ENCODE measurements around the gene PTGIS. TPM values are rescaled to one million over a fixed set of nuclear protein-coding genes. Genes with fewer than 3 reads are reported as not detected.
"Not testable (repeated sequence)": the region's sequence is repeated elsewhere in the genome, so short reads cannot be mapped to it uniquely, and the experiment has no call there.

The PTGIS gene
- 4.9 and 10.9 TPM in 2 replicates for polyA plus RNA-seq (2014; cell fraction: cytosol; rRNA removed)
- 3.0 and 5.4 TPM in 2 replicates for polyA plus RNA-seq (2014; cell fraction: nucleus; rRNA removed)

DNA sequence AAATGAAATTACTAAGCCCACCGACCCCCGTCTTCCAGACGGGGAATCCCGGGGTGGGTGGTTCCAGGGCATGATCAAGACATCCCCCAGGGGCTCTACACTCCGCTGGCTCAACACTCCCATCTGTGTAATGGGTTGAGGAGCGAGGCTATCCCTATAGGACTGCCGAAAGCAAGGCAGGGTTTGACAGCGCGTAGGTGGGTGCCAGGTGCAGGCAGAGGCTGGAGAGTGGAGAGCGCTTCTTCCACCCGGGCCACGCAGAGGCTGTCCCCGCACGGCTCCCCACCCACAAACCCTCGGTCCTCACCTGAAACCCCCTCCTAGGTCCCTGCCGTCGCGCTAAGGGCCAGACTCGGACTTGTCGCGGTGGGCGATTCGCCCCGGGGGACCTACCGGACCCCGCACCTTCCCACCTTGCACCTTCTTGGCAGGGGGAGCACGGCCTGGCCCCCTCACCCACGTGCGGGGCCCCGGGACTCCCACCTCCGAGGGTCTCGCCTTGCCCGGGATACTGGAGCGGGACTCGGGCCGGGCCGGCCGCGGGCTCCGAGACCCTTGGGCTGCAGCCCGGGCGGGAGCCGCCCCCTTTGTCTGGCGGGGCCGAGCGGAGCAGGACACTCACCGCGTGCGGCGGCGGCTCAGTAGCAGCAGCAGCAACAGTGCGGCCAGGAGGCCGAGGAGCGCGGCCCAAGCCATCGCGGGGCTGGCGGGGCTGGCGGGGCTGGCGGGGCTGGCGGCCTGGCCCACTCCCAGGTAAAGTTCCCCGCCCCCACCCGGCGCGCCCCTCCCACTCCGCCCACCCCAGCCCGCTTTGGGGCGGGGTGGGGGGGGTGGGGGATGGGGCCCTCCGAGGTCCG is at the start of gene PTGIS:
Gene PTGIS (minus strand): TSS at position 717 of the 857 bp plus-strand sequence. CDS start 21 bp downstream, at position 696.
- peak; percentile 57 for DNase-seq (ENCODE audit: low spot score)

DNA sequence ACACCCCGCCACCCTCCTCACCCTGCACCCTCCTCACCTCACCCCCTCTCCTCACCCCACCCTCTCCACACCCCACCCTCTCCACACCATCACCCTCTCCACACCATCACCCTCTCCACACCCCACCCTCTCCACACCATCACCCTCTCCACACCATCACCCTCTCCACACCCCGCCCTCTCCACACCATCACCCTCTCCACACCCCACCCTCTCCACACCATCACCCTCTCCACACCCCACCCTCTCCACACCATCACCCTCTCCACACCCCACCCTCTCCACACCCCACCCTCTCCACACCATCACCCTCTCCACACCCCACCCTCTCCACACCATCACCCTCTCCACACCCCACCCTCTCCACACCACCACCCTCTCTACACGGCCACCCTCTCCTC is 49.5 kb upstream of the PTGIS start:
- DNase-seq (ENCODE audit: low spot score): not testable (repeated sequence)

DNA sequence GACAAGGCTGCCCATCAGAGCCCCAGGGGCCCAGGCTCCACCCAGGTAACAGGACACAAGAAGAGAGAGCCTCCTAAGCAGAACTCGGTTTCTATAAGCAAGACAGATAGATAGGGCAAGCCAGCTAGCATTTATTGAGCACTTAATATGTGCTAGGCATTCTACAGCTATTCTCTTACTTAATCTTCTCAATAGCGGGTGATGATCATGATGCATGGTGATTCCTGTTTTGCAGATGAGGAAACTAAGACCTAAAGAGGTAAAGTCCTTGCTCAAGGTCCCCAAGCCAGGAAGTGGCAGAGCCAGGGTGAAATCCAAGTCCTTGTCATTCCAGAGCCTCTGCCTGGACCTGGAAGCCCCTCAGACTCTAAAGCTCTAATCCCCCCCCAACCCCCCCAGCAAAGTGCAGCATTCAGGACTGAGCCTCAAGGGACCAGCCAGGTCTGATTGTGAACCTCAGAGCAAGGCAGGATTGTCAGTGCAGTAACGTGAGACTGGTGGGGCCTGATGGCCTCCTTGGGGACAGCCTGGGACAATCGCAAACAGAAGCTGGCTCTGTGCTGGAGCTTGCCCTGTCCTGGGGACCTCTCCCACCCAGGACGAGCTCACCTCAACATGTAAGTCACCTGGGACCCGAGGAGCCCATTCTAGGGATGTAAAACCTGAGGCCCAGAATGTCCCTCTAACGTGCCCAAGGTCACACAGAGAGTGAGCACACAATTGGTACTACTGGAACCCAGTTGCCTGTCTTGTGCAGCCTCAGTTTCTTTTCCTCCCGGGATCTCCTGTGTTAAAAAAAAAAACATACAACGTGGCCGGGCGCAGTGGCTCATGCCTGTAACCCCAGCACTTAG is 48.4 kb upstream of the PTGIS start:
- no peak for DNase-seq (ENCODE audit: low spot score)

DNA sequence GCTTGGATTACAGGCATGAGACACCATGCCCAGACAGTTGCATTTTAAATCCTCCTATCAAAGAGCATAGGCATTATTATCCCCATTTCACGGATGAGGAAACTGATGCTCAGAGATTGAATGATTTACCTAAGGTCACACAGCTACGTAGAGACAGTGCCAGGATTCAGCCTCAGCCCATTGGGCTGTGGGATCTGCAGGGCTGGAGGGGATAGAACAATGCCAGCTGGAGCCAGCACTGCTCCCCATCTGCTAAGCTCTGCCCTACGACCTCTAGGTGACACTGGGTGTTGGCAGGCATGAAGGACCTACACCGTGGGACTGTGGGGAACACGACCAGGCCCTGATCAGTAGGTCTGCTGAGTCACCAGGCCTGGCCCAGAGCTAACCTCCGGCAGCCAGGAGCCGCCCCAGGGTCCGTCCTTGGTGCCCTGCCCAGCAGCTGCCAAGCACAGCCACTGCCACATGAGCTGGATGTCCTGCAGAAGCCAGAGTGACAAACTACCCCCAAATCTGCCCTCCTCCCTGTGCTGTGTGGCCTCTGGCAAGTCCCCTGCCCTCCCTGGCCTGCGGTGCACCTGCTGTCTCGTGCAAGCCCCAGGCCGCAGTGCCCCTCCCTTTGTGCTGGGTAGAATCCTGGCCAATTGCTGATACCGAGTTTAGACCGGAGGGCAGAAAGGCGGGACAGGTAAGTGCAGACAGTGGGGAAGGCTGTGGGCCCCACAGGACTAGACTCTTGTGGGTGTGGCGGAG is 47.6 kb upstream of the PTGIS start:
- no peak for DNase-seq (ENCODE audit: low spot score)

DNA sequence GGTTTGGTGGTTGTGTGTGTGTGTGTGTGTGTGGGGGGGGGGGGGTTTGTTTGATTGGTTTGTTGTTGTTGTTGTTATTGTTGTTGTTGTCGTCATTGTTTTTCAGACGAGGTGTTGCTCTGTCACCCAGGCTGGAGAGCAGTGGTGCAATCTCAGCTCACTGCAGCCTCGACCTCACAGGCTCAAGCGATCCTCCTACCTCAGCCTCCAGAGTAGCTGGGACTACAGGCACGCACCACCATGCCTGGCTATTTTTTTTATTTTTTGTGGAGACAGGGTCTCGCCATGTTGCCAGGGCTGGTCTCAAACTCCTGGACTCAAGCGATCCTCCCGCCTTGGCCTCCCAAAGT is 47.1 kb upstream of the PTGIS start:
- DNase-seq (ENCODE audit: low spot score): not testable (repeated sequence)

DNA sequence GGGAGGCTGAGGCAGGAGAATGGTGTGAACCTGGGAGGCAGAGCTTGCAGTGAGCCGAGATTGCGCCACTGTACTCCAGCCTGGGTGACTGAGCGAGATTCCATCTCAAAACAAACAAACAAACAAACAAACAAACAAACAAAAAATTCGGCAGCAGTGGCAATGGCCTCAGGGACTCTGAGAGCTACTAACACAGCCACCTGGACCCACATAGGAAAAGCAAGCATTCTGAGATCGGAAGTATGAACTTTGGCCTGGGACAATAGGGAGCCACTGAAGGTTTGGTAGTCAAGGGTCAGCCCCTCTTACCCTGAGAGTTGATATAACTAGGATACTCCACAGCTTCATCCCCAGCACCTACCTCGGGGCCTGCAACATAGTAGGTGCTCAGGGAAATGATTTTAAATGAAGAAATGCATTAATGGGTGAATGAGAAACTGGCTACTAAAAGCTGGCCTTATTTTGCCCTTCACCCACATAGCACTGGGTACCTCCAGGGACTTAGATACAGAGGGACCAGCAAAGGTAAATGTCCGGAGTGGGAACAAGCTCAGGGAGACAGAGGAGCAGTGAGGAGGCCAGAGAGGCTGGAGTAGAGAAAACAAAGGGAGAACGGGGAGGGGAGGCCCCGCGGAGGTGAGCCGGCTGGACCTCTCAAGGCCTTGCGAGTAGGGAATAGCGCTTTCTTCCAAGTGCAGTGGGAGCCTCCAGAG is 46.6 kb upstream of the PTGIS start:
- DNase-seq (ENCODE audit: low spot score): no peak

DNA sequence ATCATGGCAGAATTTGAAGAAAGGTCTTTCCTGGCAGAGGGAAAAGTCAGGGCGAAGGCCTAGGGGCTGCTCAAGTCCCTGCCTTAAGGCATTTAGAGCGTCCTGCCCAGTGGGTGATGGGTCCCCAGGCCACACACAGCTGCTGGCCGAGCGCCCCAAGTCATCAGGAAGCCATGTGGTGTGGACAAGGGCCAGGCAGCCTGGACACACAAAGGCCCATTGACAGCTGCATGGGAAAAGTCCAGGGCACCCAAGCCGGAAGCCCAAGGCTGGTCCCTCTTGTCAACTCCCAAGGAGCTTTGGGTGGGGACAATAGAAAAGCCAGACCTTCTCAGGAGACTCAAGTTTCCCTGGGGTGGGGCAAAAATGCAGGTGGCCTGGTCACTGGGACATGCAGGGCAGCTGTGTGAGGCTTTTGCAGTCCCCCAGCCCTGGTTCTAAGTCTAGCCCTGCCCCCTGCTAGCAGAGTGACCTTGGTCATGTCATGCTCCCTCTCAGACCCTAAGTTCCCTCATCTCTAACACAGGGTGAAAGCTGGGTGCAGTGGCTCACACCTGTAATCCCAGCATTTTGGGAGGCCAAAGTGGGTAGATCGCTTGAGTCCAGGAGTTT is 44.3 kb upstream of the PTGIS start:
- DNase-seq (ENCODE audit: low spot score): no peak

DNA sequence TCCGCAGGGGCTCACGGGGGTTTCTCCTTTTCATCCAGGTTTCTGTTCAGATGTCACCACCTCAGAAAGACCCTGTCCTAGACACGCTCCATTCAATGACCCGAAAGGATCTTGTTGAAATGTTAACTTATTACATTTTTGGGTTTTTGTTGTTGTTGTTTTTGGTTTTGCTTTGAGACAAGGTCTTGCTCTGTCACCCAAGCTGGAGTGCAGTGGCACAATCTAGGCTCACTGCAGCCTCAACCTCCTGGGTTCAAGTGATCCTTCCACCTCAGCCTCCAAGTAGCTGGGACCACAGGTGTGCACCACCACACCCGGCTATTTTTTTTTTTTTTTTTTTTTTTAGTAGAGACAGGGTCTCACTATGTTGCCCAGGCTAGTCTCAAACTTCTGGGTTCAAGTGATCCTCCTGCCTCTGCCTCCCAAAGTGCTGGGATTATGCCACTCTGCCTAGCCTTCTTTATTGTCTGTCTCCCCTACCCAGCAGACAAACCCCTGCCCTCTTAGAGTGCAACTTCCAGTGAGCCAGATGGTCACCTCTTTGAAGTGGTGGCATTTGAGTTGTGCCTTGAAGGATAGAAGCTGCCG is 43.7 kb upstream of the PTGIS start:
- not testable (repeated sequence) for DNase-seq (ENCODE audit: low spot score)

DNA sequence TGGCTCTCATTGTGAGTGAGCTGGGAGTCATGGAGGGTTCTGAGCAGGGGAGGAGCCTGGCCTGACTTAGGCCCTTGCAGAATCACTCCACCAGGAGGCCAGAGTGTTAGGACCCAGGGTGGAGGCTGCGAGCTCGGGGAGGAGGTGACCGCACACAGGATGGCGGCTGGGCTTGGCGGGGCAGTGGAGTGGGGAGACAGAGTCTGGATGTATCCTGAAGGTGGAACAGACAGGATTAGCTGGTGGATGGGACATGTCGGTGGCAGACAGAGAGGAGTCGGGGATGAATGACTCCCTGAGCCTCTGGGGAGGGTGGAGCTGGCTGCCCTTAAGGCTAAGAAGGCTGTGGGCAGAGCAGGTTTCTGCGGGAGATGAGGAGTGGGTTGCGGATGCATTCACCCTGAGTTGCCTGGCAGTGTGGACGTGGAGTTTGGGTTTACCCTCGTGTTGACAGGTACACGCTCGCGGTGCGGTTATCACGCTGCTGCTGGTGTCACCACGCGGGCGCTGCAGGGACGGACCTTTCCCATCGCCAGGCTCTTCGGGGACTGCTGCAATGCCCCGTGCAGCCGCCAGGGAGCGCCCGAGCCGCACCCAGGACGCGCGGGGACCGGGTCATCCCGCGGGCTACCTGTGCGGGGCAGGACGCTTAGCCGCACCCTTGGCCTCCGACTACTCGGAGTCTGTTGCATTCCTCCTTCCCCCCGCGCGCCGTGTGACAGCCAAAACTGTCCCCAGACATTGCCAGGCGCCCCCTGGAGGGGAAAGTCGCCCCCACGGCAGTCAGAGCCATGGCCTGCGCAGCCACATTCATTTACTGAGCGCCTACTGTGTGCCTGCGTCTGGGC is 43.0 kb upstream of the PTGIS start:
- peak; percentile 86 for DNase-seq (ENCODE audit: low spot score)

DNA sequence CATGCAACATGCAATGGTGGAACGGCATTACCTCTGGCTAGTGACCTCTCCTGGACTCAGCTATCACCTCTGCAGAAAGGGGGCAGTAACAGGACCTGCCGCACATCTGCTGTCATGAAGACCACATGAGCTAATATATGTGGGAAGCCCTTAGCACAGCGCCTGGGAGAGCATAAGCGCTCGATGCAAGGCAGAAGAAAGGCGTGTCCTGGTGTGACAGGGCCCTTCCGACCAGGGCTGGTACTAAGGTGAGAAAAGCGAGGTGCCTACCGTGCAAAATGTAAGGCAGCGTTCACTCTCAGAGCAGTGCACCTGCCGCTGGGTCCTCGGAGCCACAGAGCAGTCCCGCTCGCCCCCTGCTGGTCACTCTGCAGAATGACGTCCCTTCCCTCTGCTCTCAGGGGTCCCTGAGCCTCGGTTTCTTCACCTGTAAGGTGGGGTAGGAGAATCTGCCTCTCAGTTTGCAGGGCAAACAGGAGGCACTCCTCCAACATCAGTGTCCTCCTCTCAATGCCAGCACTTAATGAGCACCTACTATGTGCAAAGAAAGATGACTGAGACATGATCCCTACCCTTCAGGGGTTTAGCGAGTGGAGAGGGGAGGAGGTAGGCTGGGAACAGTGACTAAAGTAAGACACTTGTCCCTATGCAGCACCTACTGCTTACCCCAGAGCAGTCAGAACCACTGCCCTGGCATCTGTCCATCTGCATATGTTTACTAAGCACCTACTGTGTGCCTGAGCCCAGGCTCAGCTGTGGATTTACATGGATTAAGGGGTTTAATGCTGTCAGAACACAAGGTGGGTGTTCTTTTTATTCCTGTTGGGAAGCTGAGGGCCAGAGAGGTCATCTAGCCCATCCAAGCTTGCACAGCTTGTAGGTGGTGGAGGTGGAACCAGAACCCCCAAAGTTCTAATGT is 41.1 kb upstream of the PTGIS start:
- peak; percentile 82 for DNase-seq (ENCODE audit: low spot score)

DNA sequence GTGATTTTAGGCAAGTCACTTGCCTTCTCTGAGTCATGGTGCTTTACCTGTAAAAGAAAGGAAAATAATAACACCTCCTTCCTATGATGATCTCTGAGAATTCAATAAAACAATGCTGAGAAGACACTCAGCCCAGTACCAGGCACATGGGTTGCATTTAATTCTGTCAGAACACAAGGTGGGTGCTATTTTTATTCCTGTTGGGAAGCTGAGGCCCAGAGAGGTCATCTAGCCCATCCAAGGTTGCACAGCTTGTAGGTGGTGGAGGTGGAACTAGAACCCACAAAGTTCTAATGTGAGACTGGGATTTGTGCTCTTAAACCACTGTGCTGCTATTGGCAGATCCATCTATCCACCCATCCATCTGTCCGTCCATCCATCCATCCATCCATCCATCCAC is 39.6 kb upstream of the PTGIS start:
- no peak for DNase-seq (ENCODE audit: low spot score)

DNA sequence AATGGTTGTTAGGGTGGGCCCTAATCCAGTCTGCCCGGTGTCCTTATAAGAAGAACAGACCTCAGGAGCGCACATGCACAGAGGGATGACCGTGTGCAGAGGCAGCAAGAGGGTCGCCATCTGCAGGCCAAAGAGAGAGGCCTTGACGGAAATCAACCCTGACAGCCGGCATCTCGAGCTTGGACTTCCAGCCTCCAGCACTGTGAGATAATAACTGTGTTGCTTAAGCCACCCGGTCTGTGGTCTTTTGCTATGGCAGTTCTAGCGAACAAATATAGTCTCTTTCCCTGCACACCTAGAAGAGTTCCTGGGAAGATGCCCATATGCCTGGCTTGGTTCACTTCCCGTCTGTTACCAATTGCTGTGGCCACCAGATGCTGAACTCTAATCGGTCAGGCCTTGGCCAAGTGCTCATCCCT is 35.3 kb upstream of the PTGIS start:
- DNase-seq (ENCODE audit: low spot score): peak; percentile 85

DNA sequence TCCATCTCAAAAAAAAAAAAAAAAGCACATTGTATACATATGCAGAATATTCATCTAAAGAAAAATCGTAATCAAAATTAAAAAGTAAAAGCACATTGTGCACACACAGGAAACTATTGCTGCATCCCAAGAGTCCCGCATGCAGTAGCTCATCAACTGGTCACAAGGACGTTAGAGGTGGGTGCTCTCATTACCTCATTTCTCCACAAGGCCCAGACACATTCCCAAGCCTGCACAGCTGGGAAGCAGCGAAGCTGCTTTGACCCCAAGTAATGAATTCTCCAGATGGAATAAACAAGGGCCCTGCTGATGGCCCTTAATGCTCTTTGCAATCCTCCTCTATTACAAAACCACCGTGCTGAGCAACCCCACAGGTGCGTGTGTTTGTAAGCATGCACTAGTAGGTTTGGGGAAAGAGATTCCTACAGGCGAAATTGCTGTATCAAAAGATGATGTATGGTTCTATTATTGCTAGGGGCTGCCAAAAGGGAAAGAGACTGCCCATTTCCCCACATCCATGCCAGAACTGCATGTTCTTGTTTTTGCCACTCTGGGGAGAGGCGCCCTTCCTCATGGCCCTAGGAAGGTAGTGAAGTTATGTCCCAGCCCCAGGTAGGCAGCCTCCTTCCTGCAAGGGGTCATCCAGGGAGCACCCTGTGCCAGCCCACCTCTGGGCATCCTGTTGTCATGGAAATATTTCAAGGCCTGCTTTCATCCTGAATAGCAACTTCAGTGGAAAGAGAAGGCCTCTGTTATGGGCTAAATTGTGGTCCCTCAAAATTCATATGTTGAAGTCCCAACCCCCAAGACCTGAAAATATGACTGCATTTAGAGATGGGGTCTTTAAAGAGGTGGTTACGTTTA is 34.6 kb upstream of the PTGIS start:
- no peak for DNase-seq (ENCODE audit: low spot score)

DNA sequence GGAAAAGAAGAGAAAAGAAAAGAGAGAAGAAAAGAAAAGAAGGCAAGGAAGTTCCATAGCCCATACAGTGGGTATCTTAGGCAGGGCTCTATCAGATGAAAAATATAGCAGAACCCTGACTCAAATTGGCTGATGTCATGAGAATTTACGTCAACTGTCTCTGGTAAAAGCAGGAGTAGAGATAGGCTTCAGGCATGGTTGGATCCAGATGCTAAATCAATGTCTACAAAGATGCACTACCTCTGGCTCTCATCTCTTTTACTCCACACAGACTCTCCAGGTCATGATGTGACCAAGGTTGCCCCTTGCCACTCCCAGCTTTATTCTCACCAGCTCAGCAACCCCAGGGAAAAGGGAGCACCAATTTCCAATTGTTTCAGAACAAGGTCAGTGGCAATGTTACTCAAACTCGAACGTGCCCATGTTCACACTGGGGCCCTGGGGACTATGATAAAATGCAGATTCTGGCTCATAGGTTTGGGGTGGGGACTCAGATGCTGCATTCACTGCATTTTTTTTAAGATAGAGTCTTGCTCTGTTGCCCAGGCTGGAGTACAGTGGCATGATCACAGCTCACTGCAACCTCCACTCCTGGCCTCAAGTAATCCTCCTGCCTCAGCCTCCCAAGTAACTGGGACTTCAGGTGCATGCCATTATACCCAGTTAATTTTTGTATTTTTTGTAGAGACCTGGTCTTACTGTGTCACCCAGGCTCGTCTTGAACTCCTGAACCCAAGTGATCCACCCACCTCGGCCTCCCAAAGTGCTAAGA is 33.4 kb upstream of the PTGIS start:
- peak; percentile 52 for DNase-seq (ENCODE audit: low spot score)

DNA sequence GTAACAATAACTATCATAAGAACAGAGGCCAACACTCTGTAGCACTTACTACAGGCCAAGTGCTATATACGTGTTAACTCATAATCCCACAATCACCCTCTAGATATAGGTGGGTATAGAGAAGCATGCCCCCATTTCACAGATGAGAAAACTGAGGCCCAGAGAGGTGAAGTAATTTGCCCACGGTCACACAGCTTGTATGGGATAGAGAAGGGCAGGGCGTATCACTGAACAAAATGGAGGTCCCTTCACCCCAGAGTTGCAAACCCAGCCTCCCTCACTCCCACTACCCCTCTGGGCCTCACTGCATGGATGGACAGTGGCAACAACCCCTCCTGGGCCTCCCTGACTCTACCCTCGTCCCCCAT is 31.8 kb upstream of the PTGIS start:
- no peak for DNase-seq (ENCODE audit: low spot score)

DNA sequence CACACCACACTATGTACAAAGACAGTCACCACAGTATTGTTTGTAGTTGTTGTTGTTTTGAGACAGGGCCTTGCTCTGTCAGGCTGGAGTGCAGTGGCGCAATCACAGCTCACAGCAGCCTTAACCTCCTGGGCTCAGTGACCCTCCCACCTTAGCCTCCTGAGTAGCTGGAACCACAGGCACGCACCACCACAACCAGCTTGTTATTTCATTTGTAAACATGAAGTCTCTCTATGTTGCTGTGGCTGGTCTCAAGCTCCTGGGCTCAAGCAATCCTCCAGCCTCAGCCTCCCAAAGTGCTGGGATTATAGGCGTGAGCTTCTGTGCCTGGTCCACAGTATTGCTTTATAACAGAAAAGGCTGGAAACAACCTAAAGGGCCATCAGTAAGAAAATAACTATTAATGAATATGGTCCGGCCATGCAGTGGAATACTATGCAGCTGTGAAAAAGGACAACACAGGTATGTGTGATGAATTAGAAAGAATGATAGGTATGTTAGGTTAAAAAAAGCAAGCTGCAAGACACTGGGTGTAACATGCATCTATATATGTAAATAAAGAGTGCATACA is 30.0 kb upstream of the PTGIS start:
- DNase-seq (ENCODE audit: low spot score): no peak

All from SK-N-DZ (cell line).